ENCODE data around the gene ALX4. TPM values are rescaled to one million over a fixed set of nuclear protein-coding genes. Genes with fewer than 3 reads are reported as not detected.

The ALX4 gene
- polyA plus RNA-seq, 3 donors: not detected

- peaks cover 0 to 13% (median 3%) of the 10 kb centered on the region in 7 donors for H3K9me3 Mint-ChIP-seq
- no peak for DNase-seq
- H3K36me3 Mint-ChIP-seq: no peaks in the 10 kb centered on the region
- no peak overlapping the region for H3K27ac Mint-ChIP-seq
- no peaks in the 10 kb centered on the region for H3K79me2 ChIP-seq (ENCODE audit: insufficient read depth, low read length)
- H3K27ac ChIP-seq (ENCODE audit: low read depth in 1 of 2, low read length in 2 of 2): no peak overlapping the region
- H3K36me3 ChIP-seq (replicated peaks in 1 of 2; ENCODE audit: control insufficient read depth in 1 of 2, insufficient read depth in 2 of 2, low read length in 2 of 2): no peaks in the 10 kb centered on the region
- H4K20me1 ChIP-seq (ENCODE audit: insufficient read depth, low read length): no peaks in the 10 kb centered on the region
- peaks cover 4% of the 10 kb centered on the region for H3K4me1 Mint-ChIP-seq
- no peaks in the 10 kb centered on the region for H3K4me1 ChIP-seq (ENCODE audit: control insufficient read depth in 1 of 2, insufficient read depth in 2 of 2, low read length in 2 of 2)
- intact Hi-C loops (cut with micrococcal nuclease): no loop called here
- TF ChIP-seq CTCF (IDR thresholded peaks at IDR 0.05): no peak
- 92% methylated on average over 2 of the region's 2 CpGs for WGBS (ENCODE audit: insufficient coverage)
- H2AFZ ChIP-seq (ENCODE audit: insufficient read depth, low read depth, low read length, poor library complexity, severe bottlenecking): no peak overlapping the region
- no peak overlapping the region for H3K9ac ChIP-seq (ENCODE audit: insufficient read depth, low read length, poor library complexity, severe bottlenecking)
- no peak overlapping the region for H3K4me3 Mint-ChIP-seq
- peaks cover 16 to 28% of the 10 kb centered on the region in 2 donors for H3K27me3 ChIP-seq (ENCODE audit: control insufficient read depth in 2 of 2, insufficient read depth in 2 of 2, low read length in 2 of 2)
- H3K9me3 ChIP-seq (replicated peaks in 1 of 2; ENCODE audit: control insufficient read depth in 1 of 2, insufficient read depth in 1 of 2, low read length in 2 of 2): peaks cover 0 to 13% of the 10 kb centered on the region in 2 donors
- peaks cover 40 to 55% (median 44%) of the 10 kb centered on the region in 3 donors for H3K27me3 Mint-ChIP-seq (ENCODE audit: low read depth in 3 of 3)
- no peak overlapping the region for H3K4me3 ChIP-seq (replicated peaks in 1 of 3; ENCODE audit: low read depth in 2 of 3, low read length in 3 of 3)
- H3K4me2 ChIP-seq (replicated peaks; ENCODE audit: extremely low read depth, low read length, poor library complexity, severe bottlenecking): no peak overlapping the region
Observed at GRCh38 chr11:44298862-44299261, 11.1 kb downstream of the ALX4 start.

GRCh38 chr11:44290208-44290607 is 19.7 kb downstream of the ALX4 start:
- H3K36me3 ChIP-seq (replicated peaks in 1 of 2; ENCODE audit: control insufficient read depth in 1 of 2, insufficient read depth in 2 of 2, low read length in 2 of 2): no peaks in the 10 kb centered on the region
- Mint-ChIP-seq H3K4me3 (no peak overlapping the region), H3K27ac (no peak overlapping the region), H3K27me3 (ENCODE audit: low read depth in 3 of 3) (peaks cover 17 to 22% (median 22%) of the 10 kb centered on the region in 3 donors), H3K9me3 (no peaks in the 10 kb centered on the region), H3K4me1 (no peaks in the 10 kb centered on the region), H3K36me3 (no peaks in the 10 kb centered on the region)
- H2AFZ ChIP-seq (ENCODE audit: insufficient read depth, low read depth, low read length, poor library complexity, severe bottlenecking): no peak overlapping the region
- no peaks in the 10 kb centered on the region for H3K9me3 ChIP-seq (replicated peaks in 1 of 2; ENCODE audit: control insufficient read depth in 1 of 2, insufficient read depth in 1 of 2, low read length in 2 of 2)
- H3K4me3 ChIP-seq (replicated peaks in 1 of 3; ENCODE audit: low read depth in 2 of 3, low read length in 3 of 3): no peak overlapping the region
- H3K4me1 ChIP-seq (ENCODE audit: control insufficient read depth in 1 of 2, insufficient read depth in 2 of 2, low read length in 2 of 2): no peaks in the 10 kb centered on the region
- H3K27ac ChIP-seq (ENCODE audit: low read depth in 1 of 2, low read length in 2 of 2): no peak overlapping the region
- WGBS (ENCODE audit: insufficient coverage): 80% methylated on average over 1 of the region's 4 CpGs
- no peak for TF ChIP-seq CTCF (IDR thresholded peaks at IDR 0.05)
- intact Hi-C loops (cut with micrococcal nuclease): no loop called here
- no peak for DNase-seq
- no peak overlapping the region for H3K4me2 ChIP-seq (replicated peaks; ENCODE audit: extremely low read depth, low read length, poor library complexity, severe bottlenecking)
- H3K9ac ChIP-seq (ENCODE audit: insufficient read depth, low read length, poor library complexity, severe bottlenecking): no peak overlapping the region
- no peaks in the 10 kb centered on the region for H3K27me3 ChIP-seq (ENCODE audit: control insufficient read depth in 2 of 2, insufficient read depth in 2 of 2, low read length in 2 of 2)
- H3K79me2 ChIP-seq (ENCODE audit: insufficient read depth, low read length): no peaks in the 10 kb centered on the region
- no peaks in the 10 kb centered on the region for H4K20me1 ChIP-seq (ENCODE audit: insufficient read depth, low read length)

Data from CD14-positive monocyte (primary cell).